Measurements from ENCODE around the gene EMC10.
"Not testable (repeated sequence)": the region's sequence is repeated elsewhere in the genome, so short reads cannot be mapped to it uniquely, and the experiment has no call there.

Gene EMC10

DNA sequence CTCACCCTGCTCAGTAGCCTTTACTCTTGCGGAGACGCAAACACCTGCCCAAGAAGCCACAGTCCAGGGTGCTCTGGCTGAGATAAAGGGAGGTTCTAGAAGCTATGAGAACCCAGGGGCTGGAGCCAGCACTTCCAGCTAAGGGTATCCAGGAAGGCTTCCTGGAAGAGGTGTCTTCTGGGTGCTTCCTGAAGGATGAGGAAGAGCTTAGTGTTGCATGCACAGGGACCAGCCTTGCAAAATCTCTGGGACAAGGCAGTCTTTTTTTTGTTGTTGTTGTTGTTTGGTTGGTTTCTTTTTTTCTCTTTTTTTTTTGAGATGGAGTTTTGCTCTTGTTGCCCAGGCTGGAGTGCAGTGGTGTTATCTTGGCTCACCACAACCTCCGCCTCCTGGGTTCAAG lies 23.1 kb upstream of the EMC10 start:
- DNase-seq, result no peak

- DNase-seq, result no peak
These were observed 20.3 kb upstream of the EMC10 start for GRCh38 chr19:50455992-50456391.

- no peak for DNase-seq
These were observed 19.0 kb upstream of the EMC10 start for GRCh38 chr19:50457300-50457699.

DNA sequence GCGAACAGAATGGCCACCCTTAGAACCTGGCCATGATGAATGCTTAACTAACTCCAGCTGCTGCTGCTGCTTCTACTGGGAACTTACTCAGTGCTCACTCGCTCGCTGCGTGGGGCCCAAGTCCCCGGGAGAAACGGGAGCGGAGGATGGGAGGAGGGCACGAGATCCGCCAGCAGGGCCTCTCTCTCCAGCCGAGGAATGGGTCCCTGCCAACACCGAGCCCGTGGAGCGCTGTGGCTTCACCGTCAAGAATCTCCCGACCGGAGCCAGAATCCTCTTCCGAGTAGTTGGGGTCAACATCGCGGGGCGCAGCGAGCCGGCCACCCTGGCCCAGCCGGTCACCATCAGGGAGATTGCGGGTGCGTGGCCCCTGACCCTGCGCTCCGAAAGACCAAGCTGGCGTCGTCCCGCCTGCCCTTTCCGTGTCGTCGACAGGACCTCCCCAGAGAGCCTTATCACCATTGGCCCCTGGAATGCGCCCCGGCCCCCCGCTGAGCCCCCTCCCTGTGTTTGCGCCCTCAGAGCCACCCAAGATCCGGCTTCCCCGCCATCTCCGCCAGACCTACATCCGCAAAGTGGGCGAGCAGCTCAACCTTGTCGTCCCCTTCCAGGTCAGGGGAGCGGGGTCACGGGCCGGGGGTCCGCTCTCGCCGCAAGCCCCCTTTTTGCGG lies 17.8 kb upstream of the EMC10 start:
- no peak for DNase-seq

- no peak for DNase-seq
These were observed 17.2 kb upstream of the EMC10 start for GRCh38 chr19:50459067-50459456.

GRCh38 chr19:50459638-50460037 lies 16.7 kb upstream of the EMC10 start:
- no peak for DNase-seq

DNA sequence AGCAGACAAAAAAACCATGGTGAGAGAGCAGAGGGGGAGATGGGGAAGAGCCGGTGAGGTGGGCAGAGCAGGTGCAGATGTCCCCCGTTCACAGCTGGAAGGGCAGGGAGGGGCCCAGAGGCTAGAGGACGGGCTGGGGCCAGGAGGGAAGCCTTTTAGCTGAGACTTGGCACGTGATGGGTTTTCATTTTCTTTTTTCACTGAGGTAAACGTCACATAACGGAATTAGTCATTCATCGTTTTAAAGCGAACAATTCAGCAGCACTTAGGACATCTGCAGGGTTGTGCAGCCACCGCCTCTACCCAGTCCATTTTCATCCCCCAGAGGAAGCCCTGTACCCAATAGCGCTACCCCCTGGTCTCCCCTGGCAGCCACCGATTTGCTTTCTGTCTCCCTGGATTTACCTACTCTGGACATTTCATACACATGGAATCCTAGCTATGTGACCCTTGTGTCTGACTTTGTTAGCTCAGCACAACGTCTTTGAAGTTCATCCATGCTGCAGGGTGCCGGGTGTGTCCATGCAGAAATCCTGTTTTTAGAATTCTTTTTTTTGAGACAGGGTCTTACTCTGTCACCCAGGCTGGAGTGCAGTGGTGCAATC lies 16.0 kb upstream of the EMC10 start:
- DNase-seq, result no peak

GRCh38 chr19:50461066-50461875 lies 15.0 kb upstream of the EMC10 start:
- peak; percentile 82 for DNase-seq

GRCh38 chr19:50462970-50463369 lies 13.3 kb upstream of the EMC10 start:
- no peak for DNase-seq

DNA sequence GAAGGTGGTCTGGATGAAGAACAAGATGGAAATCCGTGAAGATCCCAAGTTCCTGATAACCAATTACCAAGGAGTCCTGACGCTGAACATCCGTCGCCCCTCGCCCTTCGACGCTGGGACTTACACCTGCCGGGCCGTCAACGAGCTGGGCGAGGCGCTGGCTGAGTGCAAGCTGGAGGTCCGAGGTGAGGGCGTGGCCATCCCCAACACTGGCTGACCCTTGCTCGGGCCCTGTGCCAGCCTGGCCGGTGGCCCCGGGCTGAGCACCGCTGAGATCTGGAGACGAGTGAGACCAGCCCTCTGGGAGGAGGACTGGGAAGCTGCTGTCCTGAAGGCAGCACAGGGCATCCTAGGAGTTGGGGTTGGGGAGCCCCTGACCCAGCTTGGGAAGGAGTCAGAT lies 12.0 kb upstream of the EMC10 start:
- no peak for DNase-seq

- no peak for DNase-seq
These were observed 11.3 kb upstream of the EMC10 start for GRCh38 chr19:50465000-50465399.

DNA sequence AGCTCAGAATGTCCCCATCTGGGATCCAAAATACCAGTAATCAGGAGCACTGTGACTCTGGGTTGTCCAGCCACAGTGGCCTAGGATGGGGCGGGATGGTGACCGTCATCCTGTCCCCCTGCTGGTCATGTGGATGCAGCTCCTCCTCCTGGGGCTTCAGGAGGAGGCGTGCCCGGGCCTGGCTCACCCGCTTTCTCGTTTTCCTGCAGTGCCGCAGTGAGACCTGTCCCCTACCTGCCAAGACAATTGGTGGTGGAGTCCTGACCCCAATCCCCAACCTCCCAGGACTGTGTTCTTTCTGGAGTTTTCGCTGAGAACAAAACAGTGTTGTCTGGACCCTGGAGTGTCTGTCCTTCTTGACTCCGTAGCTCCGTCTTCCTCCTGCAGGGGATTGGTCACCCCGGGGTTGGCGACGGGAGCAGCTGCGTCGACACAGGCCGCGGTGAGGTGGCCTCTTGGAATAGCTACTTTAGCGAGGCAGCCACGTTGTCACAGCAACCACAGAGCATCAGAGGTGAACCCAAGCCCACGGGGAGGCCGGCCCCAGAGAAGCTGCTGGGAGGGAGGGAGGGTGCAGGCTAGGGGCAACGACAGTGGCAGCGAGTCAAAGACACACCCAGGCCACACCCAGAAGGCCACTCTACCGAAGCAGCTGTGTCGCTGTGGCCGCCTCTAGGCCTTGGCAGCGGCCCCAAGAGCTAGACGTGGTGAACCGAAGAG lies 10.2 kb upstream of the EMC10 start:
- DNase-seq, result no peak

DNA sequence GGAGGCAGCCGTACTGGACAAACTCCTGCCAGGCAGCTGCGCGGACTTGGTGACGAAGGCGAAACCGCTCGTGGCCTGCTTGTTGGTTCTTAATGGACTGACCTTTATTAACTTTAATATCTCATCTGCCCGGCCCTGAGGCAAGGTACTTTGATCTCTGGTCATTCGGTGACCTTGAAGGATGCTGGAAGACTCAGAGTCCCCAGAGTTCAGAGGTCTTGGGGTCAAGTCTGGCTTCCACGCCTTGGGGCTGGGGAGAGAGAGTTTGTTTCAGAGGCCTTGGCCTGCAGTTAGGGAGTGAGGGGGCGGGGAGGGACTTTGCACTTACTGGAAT lies 9.6 kb upstream of the EMC10 start:
- no peak for DNase-seq

DNA sequence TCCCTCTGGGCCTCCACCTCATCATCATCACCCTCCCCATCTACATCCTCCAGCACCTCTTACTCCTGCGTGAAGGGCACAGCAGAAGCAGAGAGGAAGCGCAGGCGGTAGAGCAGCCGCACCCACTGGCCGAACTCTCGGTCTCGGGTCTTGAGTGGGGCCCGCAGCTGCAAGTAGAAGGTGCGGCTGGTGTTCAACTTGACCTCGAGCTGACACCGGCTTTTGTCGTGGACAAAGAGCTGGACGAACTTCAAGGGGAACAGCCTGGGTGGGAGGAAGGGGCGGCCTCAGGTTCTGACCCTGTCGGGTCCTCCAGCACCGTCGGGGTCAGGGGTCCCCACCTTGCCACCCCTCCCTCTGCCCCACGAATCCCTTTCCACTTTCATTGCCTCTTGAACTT lies 8.7 kb upstream of the EMC10 start:
- no peak for DNase-seq

DNA sequence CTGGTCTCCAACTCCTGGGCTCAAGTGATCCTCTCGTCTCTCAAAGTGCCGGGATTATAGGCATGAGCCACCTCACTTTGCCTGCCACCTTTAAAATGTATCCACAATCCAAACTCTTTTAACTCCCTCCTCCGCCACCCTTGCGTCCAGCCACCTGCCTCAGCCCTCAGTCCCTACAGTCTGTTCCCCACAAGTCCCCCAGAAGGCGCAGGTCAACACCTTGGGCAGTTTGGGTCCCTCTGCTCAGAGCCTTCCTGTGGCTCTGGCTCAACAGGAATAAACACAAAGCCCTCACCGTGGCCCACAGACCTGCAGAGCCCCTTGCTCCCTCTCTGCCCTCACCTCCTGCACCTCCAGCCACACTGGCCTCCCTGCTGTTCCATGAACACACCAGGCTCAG lies 7.5 kb upstream of the EMC10 start:
- DNase-seq, result peak; percentile 53

- not testable (repeated sequence) for DNase-seq
These were observed 3.0 kb upstream of the EMC10 start for GRCh38 chr19:50473336-50473735.

DNA sequence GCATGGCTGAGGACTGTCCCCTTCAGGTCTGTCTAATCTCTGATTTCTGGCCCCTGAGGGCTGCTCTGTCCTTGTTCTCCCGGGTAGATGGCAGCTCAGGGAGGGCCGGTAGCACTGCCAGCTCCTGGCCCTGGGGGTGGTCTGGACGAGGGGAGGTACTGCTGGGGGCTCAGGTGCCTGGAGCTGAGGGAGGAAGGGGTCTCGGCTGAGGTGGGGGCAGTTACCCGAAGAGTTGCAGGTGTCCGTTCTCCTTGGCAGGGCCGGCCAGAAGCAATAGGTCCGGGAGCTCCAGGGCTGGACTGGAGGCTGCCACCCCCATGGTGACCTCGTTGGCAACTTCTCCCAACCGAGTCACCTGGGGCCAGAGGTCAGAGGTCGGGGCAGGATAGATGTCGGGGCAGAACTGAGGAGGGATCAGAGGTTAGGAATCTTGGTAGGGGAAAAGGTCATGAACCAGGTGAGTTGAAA lies 1.2 kb upstream of the EMC10 start:
- DNase-seq, result peak; percentile 58

DNA sequence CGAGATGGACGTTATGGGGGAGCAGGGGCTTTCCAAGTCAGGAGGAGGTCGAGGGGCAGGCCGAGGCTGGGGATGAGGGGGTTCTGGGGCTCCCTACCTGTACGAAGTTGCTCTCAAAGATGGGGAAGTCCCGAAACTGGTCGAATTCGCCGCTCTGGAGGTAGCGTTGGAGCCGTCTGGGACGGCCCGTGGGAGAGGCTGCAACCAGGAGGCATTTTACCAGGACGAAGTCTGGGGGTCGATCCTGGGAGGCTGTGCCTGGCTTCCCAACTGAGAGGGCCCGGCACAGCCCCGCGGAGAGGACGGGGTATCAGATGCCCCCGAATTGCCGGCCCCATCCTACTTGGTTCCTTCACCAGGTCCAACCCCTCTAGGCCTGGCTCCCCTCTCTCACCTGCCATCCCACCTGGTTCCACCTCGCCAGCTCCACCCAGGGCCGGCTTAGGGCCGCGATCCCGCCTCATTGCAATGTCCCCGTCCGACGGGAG lies 527 bp upstream of the EMC10 start:
- no peak for DNase-seq

- DNase-seq, result no peak
These were observed 566 bp downstream of the EMC10 start for GRCh38 chr19:50476907-50477238.

DNA sequence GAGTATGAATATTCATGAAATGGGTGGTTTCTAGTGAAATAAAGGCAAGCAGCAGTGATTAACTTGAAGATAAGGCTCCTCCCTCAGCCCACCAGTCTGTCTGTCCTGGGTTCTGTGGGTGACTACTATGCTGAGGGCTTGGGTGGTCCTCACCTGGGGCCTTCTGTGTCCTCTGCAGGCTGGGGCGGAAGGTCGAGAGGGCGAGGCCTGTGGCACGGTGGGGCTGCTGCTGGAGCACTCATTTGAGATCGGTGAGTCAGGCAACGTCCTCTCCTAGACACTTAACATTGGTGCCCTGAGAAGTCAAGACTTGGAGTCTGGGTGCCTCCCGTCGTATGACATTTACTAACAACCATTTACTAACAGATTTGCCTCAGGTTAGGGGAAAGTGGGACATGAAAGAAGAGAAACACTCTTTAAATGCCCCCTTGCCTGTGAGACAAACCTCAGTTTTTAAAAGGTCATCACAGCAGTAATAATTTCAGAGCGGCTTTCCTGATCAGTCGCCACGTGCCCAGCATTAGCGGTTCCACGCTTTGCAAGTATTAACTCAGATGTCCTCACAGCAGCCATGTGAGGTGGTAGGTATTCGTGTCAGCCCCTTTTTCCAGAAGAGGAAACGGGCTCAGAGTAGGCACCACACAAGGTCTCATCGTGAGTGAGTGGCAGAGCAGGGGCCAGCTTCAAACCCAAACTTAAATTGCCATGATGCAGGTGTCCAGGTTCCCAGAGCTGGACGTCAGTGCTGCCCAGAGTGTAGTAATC lies 1.6 kb downstream of the EMC10 start:
- DNase-seq, result peak; percentile 61

DNA sequence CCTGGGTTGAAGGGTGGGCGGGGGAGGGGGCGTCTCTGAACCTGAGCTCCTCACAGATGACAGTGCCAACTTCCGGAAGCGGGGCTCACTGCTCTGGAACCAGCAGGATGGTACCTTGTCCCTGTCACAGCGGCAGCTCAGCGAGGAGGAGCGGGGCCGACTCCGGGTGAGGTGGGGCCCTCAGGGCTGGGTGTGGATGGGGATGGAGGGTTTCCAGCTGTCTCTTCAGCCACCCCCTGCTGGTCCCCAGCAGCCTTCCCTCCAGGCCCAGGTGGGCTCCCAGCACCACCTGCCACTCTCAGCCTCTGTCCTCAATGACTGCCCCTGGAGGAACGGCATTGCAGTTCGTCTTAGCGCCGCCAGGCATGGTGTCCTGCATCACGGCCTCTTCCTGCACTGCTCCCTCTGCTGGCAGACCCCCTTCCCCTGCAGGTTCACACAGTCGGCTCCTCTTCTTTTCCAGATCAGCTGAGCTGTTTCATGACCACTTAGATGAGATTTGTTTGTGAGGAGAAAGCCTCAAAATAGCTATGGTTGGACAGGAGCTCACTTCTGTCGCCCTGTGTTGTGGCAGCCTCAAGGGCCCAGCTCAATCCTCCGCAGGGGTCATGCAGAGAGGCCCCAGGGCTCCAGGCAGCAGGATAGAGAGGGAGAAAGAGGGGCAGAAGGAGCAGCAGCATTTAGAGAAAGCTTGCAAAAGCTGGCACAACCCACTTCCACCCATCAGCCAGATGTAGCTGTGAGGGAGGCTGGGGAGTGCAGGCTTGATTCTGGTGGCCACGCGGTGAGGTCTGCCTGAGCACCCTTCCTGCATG lies 2.8 kb downstream of the EMC10 start:
- DNase-seq, result peak; percentile 64

DNA sequence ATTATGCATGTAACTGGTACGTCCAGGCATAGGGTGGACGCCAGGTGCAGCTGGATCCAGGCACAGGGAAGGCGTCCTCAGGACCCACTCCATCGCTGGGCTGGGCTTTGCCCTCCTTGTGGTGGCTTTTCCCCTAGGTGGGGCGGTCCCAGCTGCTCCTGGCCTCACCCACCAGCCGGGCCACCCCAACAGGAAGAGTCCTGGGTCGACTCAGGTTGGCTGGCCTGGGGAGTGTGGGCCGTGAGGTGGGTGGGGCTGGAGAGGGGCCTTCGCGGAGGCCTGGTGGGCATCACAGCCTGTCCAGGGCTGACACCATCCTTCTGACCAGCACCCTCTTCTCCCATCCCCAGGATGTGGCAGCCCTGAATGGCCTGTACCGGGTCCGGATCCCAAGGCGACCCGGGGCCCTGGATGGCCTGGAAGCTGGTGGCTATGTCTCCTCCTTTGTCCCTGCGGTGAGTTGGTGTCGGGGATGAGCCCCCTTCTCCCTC lies 3.5 kb downstream of the EMC10 start:
- DNase-seq, result peak; percentile 56

Data from activated effector memory CD4-positive, alpha-beta T cell treated with anti-CD3 and anti-CD28 coated beads, Interleukin-2, amount 50 U/mL, for 16 hours (primary cell).